Measurements from ENCODE around the gene PSMB11.
"Not testable (repeated sequence)": the region's sequence is repeated elsewhere in the genome, so short reads cannot be mapped to it uniquely, and the experiment has no call there.

DNA sequence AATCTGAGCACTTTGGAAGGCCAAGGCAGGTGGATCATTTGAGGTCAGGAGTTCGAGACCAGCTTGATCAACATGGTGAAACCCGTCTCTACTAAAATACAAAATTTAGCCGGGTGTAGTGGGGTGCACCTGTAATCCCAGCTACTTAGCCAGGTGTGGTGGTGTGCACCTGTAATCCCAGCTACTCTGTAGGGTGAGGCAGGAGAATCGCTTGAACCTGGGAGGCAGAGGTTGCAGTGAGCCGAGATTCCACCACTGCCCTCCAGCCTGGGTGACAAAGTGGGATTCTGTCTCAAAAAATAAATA is 28.3 kb upstream of the PSMB11 start:
- TF ChIP-seq, protein P1, sequence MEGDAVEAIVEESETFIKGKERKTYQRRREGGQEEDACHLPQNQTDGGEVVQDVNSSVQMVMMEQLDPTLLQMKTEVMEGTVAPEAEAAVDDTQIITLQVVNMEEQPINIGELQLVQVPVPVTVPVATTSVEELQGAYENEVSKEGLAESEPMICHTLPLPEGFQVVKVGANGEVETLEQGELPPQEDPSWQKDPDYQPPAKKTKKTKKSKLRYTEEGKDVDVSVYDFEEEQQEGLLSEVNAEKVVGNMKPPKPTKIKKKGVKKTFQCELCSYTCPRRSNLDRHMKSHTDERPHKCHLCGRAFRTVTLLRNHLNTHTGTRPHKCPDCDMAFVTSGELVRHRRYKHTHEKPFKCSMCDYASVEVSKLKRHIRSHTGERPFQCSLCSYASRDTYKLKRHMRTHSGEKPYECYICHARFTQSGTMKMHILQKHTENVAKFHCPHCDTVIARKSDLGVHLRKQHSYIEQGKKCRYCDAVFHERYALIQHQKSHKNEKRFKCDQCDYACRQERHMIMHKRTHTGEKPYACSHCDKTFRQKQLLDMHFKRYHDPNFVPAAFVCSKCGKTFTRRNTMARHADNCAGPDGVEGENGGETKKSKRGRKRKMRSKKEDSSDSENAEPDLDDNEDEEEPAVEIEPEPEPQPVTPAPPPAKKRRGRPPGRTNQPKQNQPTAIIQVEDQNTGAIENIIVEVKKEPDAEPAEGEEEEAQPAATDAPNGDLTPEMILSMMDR (conservative IDR thresholded peaks at IDR 0.05 in 1 of 2, IDR thresholded peaks at IDR 0.05 in 1 of 2; ENCODE audit: extremely low read depth in 1 of 2, insufficient read depth in 1 of 2, low read depth in 1 of 2, low read length in 2 of 2): not testable (repeated sequence)
- TF ChIP-seq EZH2 (IDR thresholded peaks at IDR 0.05; ENCODE audit: borderline replicate concordance, low read length): not testable (repeated sequence)
